ENCODE results near the gene ELOVL3.

Gene ELOVL3

GRCh38 chr10:102227050-102227449, 951 bp downstream of the ELOVL3 start:
- no peak for DNase-seq
- no peak overlapping the region for H3K27ac ChIP-seq (ENCODE audit: insufficient read depth, low read length, poor library complexity, severe bottlenecking)
- peaks cover 26% of the 10 kb centered on the region for H3K4me1 ChIP-seq (ENCODE audit: control insufficient read depth, insufficient read depth, low read length, poor library complexity, severe bottlenecking)
- peaks cover 16% of the 10 kb centered on the region for H3K27me3 ChIP-seq (replicated peaks; ENCODE audit: control insufficient read depth, insufficient read depth, low read length, poor library complexity, severe bottlenecking)
- H3K4me3 ChIP-seq (ENCODE audit: insufficient read depth, low read depth, low read length, poor library complexity, severe bottlenecking) = no peak overlapping the region
- no peaks in the 10 kb centered on the region for H3K36me3 ChIP-seq (ENCODE audit: control insufficient read depth, insufficient read depth, low read length)
- H3K9me3 ChIP-seq (ENCODE audit: control insufficient read depth, low read length) = no peaks in the 10 kb centered on the region

- Histone ChIP-seq H3K4me3 (ENCODE audit: insufficient read depth, low read depth, low read length, poor library complexity, severe bottlenecking) (peak overlapping the region; percentile 68), H3K27ac (ENCODE audit: insufficient read depth, low read length, poor library complexity, severe bottlenecking) (no peak overlapping the region), H3K4me1 (ENCODE audit: control insufficient read depth, insufficient read depth, low read length, poor library complexity, severe bottlenecking) (peaks cover 26% of the 10 kb centered on the region), H3K36me3 (ENCODE audit: control insufficient read depth, insufficient read depth, low read length) (no peaks in the 10 kb centered on the region), H3K27me3 (replicated peaks; ENCODE audit: control insufficient read depth, insufficient read depth, low read length, poor library complexity, severe bottlenecking) (peaks cover 16% of the 10 kb centered on the region), H3K9me3 (ENCODE audit: control insufficient read depth, low read length) (no peaks in the 10 kb centered on the region)
- peak; percentile 68 to 76 (median 70) for DNase-seq
Measured at GRCh38 chr10:102229810-102230263, 3.7 kb downstream of the ELOVL3 start.

GRCh38 chr10:102230264-102230860, 4.3 kb downstream of the ELOVL3 start:
- peak overlapping the region; percentile 68 for H3K4me3 ChIP-seq (ENCODE audit: insufficient read depth, low read depth, low read length, poor library complexity, severe bottlenecking)

GRCh38 chr10:102230861-102231356, 4.8 kb downstream of the ELOVL3 start:
- H3K27ac ChIP-seq (ENCODE audit: insufficient read depth, low read length, poor library complexity, severe bottlenecking) = no peak overlapping the region
- no peaks in the 10 kb centered on the region for H3K9me3 ChIP-seq (ENCODE audit: control insufficient read depth, low read length)
- H3K4me3 ChIP-seq (ENCODE audit: insufficient read depth, low read depth, low read length, poor library complexity, severe bottlenecking) = peak overlapping the region; percentile 68
- peaks cover 16% of the 10 kb centered on the region for H3K27me3 ChIP-seq (replicated peaks; ENCODE audit: control insufficient read depth, insufficient read depth, low read length, poor library complexity, severe bottlenecking)
- peak in 2 of 3 donors; percentile 7 to 23 for DNase-seq
- no peaks in the 10 kb centered on the region for H3K36me3 ChIP-seq (ENCODE audit: control insufficient read depth, insufficient read depth, low read length)
- peaks cover 26% of the 10 kb centered on the region for H3K4me1 ChIP-seq (ENCODE audit: control insufficient read depth, insufficient read depth, low read length, poor library complexity, severe bottlenecking)

More at GRCh38 chr10:102230264-102230860, 4.3 kb downstream of the ELOVL3 start:
- peak in 2 of 3 donors; percentile 8 to 15 for DNase-seq
- Histone ChIP-seq H3K36me3 (ENCODE audit: control insufficient read depth, insufficient read depth, low read length) (no peaks in the 10 kb centered on the region), H3K4me1 (ENCODE audit: control insufficient read depth, insufficient read depth, low read length, poor library complexity, severe bottlenecking) (peaks cover 26% of the 10 kb centered on the region), H3K27me3 (replicated peaks; ENCODE audit: control insufficient read depth, insufficient read depth, low read length, poor library complexity, severe bottlenecking) (peaks cover 16% of the 10 kb centered on the region), H3K27ac (ENCODE audit: insufficient read depth, low read length, poor library complexity, severe bottlenecking) (no peak overlapping the region), H3K9me3 (ENCODE audit: control insufficient read depth, low read length) (no peaks in the 10 kb centered on the region)

GRCh38 chr10:102231357-102232318, 5.5 kb downstream of the ELOVL3 start:
- Histone ChIP-seq H3K4me1 (ENCODE audit: control insufficient read depth, insufficient read depth, low read length, poor library complexity, severe bottlenecking) (peaks cover 21% of the 10 kb centered on the region), H3K36me3 (ENCODE audit: control insufficient read depth, insufficient read depth, low read length) (no peaks in the 10 kb centered on the region), H3K4me3 (ENCODE audit: insufficient read depth, low read depth, low read length, poor library complexity, severe bottlenecking) (peak overlapping the region; percentile 68), H3K27me3 (replicated peaks; ENCODE audit: control insufficient read depth, insufficient read depth, low read length, poor library complexity, severe bottlenecking) (peaks cover 16% of the 10 kb centered on the region), H3K9me3 (ENCODE audit: control insufficient read depth, low read length) (no peaks in the 10 kb centered on the region), H3K27ac (ENCODE audit: insufficient read depth, low read length, poor library complexity, severe bottlenecking) (no peak overlapping the region)
- DNase-seq = peak; percentile 34 to 58 (median 45)

- DNase-seq = no peak
- Histone ChIP-seq H3K4me3 (ENCODE audit: insufficient read depth, low read depth, low read length, poor library complexity, severe bottlenecking) (no peak overlapping the region), H3K36me3 (ENCODE audit: control insufficient read depth, insufficient read depth, low read length) (no peaks in the 10 kb centered on the region), H3K4me1 (ENCODE audit: control insufficient read depth, insufficient read depth, low read length, poor library complexity, severe bottlenecking) (peaks cover 20% of the 10 kb centered on the region), H3K9me3 (ENCODE audit: control insufficient read depth, low read length) (no peaks in the 10 kb centered on the region), H3K27me3 (replicated peaks; ENCODE audit: control insufficient read depth, insufficient read depth, low read length, poor library complexity, severe bottlenecking) (peaks cover 7% of the 10 kb centered on the region), H3K27ac (ENCODE audit: insufficient read depth, low read length, poor library complexity, severe bottlenecking) (no peak overlapping the region)
Measured at GRCh38 chr10:102233997-102234396, 7.9 kb downstream of the ELOVL3 start.

GRCh38 chr10:102234888-102235597, 8.9 kb downstream of the ELOVL3 start:
- DNase-seq = no peak
- peaks cover 3% of the 10 kb centered on the region for H3K27me3 ChIP-seq (replicated peaks; ENCODE audit: control insufficient read depth, insufficient read depth, low read length, poor library complexity, severe bottlenecking)
- no peak overlapping the region for H3K27ac ChIP-seq (ENCODE audit: insufficient read depth, low read length, poor library complexity, severe bottlenecking)
- no peaks in the 10 kb centered on the region for H3K9me3 ChIP-seq (ENCODE audit: control insufficient read depth, low read length)
- no peak overlapping the region for H3K4me3 ChIP-seq (ENCODE audit: insufficient read depth, low read depth, low read length, poor library complexity, severe bottlenecking)
- peaks cover 17% of the 10 kb centered on the region for H3K4me1 ChIP-seq (ENCODE audit: control insufficient read depth, insufficient read depth, low read length, poor library complexity, severe bottlenecking)
- no peaks in the 10 kb centered on the region for H3K36me3 ChIP-seq (ENCODE audit: control insufficient read depth, insufficient read depth, low read length)

- Histone ChIP-seq H3K9me3 (ENCODE audit: control insufficient read depth, low read length) (no peaks in the 10 kb centered on the region), H3K27ac (ENCODE audit: insufficient read depth, low read length, poor library complexity, severe bottlenecking) (no peak overlapping the region), H3K4me1 (ENCODE audit: control insufficient read depth, insufficient read depth, low read length, poor library complexity, severe bottlenecking) (peaks cover 13% of the 10 kb centered on the region), H3K27me3 (replicated peaks; ENCODE audit: control insufficient read depth, insufficient read depth, low read length, poor library complexity, severe bottlenecking) (peaks cover 1% of the 10 kb centered on the region), H3K4me3 (ENCODE audit: insufficient read depth, low read depth, low read length, poor library complexity, severe bottlenecking) (no peak overlapping the region), H3K36me3 (ENCODE audit: control insufficient read depth, insufficient read depth, low read length) (no peaks in the 10 kb centered on the region)
- no peak for DNase-seq
Measured at GRCh38 chr10:102235598-102235920, 9.5 kb downstream of the ELOVL3 start.

GRCh38 chr10:102236006-102236405, 9.9 kb downstream of the ELOVL3 start:
- H3K27me3 ChIP-seq (replicated peaks; ENCODE audit: control insufficient read depth, insufficient read depth, low read length, poor library complexity, severe bottlenecking) = peaks cover 6% of the 10 kb centered on the region
- no peak overlapping the region for H3K27ac ChIP-seq (ENCODE audit: insufficient read depth, low read length, poor library complexity, severe bottlenecking)

More at GRCh38 chr10:102236006-102236405, 9.9 kb downstream of the ELOVL3 start:
- no peak overlapping the region for H3K4me3 ChIP-seq (ENCODE audit: insufficient read depth, low read depth, low read length, poor library complexity, severe bottlenecking)
- H3K36me3 ChIP-seq (ENCODE audit: control insufficient read depth, insufficient read depth, low read length) = no peaks in the 10 kb centered on the region
- DNase-seq = no peak
- peaks cover 13% of the 10 kb centered on the region for H3K4me1 ChIP-seq (ENCODE audit: control insufficient read depth, insufficient read depth, low read length, poor library complexity, severe bottlenecking)
- no peaks in the 10 kb centered on the region for H3K9me3 ChIP-seq (ENCODE audit: control insufficient read depth, low read length)
